ENCODE data around the gene HES4.
A peak's percentile ranks its signal among the peaks of the same experiment; 100 is the strongest.

- TF ChIP-seq CTCF (IDR thresholded peaks at IDR 0.05) (peak; percentile 43 to 95 (median 75)), POLR2A (IDR thresholded peaks at IDR 0.05) (peak; percentile 19)
These were observed 23.8 kb downstream of the HES4 start for GRCh38 chr1:975896-976683.
